HG03108 (cell line): ENCODE data around the gene GGNBP2.
A peak's percentile ranks its signal among the peaks of the same experiment; 100 is the strongest.
"Not testable (repeated sequence)": the region's sequence is repeated elsewhere in the genome, so short reads cannot be mapped to it uniquely, and the experiment has no call there.

Experiments used
- ATAC-seq: cut with Tn5 transposase; IDR thresholded peaks from one replicate; pipeline ENCODE4 v1.9.1; 2021; ENCODE audit warnings: moderate library complexity; ENCODE audit not compliant: unreplicated experiment

Gene GGNBP2

DNA sequence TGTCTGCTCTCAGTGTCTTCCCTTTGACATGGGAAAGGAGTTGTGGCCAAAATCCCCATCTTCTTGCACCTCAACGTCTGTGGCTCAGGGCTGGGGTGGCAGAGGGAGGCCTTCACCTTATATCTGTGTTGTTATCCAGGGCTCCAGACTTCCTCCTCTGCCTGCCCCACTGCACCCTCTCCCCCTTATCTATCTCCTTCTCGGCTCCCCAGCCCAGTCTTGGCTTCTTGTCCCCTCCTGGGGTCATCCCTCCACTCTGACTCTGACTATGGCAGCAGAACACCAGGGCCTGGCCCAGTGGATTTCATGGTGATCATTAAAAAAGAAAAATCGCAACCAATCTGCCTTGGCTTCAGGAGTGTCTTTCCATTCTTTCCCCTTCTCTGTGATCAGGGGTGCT, 55.7 kb downstream of the GGNBP2 start:
- no peak for ATAC-seq

DNA sequence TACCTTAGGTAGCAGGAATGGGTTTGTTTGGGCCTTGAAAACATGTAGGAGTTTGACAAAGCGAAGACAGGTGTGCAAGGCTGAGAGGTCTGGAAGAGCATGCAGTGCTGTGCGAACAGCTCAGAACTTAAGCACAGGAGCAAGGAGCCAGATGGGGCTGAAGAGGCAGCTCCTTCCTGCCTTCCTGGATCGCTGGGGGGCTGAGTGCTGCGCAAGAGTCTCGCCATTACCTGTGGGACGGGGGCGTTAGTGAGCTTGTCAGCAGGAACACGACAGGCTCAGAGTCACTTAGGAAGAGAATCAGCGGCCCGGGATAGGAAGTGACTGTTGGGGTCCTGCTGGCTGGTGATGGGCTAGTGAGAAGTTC, 56.2 kb downstream of the GGNBP2 start:
- ATAC-seq = no peak

DNA sequence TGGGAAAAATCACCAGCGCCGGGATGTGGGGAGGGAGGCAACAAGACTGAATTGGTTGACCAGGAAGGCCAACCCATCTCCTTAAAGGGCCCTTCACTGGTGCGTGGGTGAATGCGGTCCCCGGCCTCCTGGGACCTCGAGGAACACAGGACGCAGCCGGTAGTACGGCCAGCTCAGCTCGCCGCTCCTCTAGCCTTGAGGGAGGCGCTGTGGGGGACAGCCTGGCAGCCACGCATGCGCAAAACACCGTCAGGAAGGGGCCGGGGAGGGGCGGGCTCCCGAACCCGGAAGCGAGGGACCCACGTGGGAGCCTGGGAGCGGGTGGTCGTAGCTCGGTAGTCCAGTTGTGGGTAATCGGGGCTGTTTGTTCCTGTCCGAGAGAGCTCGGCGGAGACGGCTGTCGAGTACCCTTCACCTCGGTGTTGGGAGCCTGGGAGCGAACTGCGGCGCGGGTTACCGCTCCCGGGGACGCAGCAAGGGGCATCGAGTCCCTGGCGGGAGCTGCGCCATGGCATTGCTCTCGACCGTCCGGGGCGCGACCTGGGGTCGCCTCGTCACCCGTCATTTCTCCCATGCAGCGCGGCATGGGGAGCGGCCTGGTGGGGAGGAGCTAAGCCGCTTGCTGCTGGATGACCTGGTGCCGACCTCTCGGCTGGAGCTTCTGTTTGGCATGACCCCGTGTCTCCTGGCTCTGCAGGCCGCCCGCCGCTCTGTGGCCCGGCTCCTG, 56.7 kb downstream of the GGNBP2 start, which contains the start of gene MRM1:
TSS of gene MRM1 (plus strand) at position 281 of the 727 bp plus-strand sequence. CDS start at position 509, 228 bp downstream.
- peak; percentile 70 for ATAC-seq

DNA sequence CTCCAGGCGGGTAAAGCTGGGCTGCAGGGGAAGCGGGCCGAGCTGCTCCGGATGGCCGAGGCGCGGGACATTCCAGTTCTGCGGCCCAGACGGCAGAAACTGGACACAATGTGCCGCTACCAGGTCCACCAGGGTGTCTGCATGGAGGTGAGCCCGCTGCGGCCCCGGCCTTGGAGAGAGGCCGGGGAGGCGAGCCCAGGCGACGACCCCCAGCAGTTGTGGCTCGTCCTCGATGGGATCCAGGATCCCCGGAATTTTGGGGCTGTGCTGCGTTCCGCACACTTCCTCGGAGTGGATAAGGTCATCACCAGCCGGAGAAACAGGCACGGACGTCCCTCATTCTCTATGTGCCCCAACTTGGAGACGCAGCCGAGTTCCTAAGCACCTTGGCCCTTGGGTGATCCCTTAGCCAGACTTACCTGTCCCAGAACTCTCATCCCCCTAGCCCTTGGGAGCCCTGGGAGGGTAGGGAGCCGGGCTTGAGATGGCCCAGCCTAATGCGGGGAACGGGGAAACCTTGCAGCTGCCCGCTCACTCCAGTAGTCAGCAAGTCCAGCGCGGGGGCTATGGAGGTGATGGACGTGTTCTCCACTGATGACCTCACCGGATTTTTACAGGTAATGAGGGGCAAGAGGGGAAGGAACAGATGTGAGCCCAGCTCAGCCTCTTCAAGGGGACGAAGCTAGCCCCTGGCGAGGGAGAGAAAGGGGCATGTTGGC, 57.5 kb downstream of the GGNBP2 start:
- peak; percentile 3 for ATAC-seq

DNA sequence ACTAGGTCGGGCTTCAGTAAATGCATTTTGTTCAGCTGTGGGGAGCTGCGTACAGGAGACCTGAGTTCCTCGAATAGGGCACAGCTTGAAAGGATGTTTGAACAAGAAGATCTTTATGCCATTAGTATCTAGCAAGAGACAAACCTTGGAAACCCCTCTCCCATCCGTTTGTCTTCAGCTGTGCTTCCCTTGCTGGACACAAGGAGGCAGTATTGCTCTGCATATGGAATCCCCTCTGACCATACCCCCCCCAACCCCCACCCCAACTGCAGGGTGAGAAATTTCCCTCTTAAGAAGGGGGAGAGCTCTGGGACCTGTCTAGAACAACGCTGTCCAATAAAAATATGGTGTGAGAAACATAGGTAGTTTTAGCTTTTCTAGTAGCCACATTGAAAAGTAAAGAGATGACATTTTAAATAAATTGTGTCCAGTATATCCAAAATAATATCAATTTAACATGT, 58.2 kb downstream of the GGNBP2 start:
- no peak for ATAC-seq

DNA sequence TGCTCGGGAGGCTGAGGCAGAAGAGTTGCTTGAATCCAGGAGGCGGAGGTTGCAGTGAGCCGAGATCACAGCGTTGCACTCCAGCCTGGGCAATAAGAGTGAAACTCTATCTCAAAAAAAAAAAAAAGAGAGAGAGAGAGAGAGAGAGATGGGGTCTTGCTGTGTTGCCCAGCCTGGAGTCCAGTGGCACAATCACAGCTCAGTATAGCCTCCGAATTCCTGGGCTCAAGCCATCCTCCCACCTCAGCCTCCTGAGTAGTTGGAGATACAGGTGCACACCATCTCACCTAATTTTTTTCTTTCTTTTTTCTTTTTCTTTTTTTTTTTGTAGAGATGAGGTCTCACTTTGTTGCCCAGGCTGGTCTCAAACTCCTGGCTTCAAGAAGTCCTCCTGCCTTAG, 60.3 kb downstream of the GGNBP2 start:
- ATAC-seq = not testable (repeated sequence)

DNA sequence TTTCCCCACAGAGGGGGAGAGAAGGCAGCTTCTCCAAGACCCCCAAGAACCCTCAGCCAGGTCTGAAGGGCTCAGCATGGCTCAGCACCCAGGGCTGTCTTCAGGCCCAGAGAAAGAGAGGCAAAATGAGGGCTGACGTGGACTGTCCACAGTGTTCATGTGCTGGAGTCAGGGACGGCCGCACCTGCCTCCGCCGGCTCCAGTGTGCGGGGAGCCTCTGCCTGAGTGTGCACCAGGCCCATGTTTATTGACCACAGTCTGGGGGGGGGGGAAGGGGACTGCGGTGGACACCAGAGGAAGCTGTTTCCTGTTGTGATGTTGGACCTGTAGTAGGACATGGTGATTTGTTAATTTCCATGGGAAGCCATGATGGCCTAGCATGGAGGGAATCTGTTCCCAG, 63.6 kb downstream of the GGNBP2 start:
- ATAC-seq = no peak

DNA sequence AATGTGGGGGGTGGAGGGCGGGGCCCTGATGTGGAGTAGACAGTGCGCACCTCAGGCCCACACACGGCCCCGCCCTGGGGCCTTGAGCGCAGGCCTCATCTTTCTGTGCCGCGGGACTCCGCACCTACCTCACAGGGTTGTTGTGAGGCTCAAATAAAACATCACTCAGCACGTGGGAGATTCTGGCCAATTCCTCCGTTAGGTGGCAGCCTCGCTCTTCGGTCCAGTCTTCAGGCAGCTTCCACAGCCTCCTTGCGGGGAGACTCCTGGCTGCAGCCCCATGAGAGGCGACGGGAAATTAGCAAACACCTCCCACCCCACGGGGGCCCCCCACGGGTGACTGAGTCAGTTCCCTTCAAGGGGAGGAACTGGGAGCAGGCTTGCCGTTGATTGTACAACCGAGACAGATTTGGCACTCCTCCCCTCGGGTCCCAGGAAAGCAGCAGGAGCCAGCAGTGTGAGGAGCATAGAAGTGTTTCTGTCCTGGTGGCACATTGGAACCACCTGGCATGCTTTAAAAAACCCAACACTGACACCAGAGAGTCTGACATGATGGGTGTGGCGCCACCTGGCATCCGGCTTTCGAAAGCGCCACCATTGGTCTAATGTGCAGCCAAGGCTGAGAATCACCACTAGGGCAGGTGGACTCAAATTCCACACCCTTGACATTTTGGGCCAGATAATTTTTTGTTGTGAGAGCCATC, 64.2 kb downstream of the GGNBP2 start:
- no peak for ATAC-seq

DNA sequence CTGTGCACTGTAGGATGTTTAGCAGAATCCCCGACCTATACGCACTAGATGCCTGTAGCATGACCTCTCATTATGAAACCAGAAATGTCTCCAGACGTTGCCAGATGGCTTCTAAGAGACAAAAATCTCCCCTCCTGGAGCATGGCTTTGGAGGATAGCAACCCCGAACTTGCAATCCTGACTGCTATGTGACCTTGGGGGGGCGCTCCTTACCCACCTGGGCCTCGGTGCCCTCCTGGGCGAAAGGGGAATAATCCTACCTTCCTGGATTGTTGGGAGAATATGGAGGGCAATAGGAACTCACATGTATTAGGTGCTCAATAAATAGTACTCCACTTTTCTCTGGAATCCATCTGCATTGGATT, 64.8 kb downstream of the GGNBP2 start:
- ATAC-seq = no peak

DNA sequence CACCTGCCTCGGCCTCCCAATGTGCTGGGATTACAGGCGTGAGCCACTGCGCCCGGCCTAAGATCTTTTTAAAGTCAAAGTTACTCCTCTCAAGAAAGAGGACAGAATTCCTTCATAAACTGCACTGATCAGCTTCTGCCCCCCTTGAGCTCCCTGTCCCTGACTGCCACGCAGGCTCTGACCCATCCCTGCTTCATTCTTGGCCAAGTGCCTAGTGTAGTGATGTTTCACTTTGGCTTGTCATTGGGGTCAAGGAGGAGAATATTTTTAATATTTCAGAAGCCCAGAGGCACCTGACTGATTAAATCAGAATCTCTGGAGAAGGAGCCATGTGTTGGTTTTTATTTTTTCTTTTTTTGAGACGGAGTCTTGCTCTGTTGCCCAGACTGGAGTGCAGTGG, 65.8 kb downstream of the GGNBP2 start:
- ATAC-seq = no peak

DNA sequence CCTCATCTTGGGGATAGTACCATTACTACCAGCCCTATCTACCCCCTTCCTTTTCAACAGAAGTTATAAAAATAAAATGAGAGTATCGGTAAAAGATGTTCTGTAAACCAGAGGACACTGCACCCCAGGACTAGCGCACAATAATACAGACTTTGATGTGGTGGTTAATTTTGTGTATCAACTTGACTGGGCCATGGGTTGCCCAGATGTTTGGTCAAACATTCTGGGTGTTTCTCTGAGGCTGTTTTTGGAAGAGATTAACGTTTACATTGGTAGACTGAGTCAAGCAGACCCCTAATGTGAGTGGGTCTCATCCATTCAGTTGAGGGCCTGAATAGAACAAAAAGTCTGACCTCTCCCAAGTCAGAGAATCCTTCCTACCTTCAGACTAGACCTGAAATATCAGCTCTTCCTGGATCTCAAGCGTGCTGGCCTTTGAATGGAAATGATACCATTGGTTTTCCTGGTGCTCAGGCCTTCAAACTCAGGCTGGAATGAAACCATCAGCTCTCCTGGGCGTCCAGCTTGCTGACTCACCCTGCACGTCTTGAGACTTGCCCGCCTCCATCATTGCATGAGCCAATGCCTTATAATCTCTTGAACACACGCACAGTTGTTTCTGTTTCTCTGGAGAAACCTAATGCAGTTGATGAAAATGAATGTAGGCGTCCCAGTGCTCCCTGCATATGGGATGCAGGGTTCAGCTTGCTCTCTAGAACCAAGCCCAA, 66.8 kb downstream of the GGNBP2 start:
- no peak for ATAC-seq

DNA sequence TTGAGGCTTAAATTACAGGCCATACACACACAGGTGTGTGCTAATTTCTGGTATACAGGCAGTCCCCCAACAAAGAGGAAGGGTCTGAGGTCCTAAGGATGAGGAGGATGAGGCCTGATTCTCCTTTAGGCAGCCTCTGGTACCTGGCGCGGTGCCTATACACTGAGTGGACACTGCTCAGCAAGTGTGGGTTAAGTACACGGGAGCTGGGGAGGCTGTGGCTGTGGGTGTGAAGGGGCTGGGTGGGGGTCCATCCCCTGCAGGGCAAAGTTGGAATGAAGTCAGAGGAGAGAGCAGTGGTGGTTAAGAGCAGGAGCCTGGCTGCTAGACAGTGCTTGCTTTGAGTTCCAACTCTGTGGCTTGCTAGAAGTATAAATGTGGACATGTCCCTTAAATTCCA, 67.6 kb downstream of the GGNBP2 start:
- ATAC-seq = no peak

DNA sequence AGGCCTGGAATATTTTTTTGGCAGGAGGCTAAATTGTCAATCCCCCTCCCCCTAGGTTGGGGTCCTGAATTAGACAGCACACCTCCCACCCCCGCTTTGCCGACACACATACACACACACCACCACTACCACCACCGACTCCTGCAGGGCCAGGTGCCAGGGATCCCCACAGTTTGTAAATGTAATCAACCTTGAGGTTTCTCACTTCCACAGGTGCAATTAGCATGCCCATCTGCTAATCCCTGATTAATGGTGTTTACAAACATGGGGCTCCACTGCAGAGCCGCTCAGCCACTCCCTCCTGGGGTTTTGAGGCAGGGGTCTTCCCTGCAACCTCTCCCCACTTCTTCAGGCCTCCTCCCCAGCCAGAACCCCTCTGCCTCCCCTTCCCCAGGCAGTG, 68.4 kb downstream of the GGNBP2 start:
- no peak for ATAC-seq

DNA sequence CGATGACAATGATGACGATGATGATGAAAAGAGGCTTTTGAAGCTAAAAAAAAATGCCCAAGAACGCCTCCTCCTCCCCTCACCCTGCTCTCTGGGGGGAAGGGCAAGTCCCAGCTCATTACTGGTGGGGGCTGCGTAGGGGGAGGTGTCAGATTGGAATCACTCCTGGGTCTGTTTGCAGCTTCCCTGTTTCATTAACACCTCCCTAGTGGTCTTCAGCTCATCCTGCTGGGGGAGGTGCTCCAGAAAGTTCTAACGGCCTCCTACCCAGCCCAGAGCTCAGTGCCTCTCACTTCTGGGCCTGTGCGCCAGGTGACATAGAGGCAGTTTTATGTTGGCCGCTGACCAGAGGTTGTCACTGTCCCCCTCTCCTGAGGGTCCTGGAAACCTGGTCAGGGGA, 69.4 kb downstream of the GGNBP2 start:
- no peak for ATAC-seq

DNA sequence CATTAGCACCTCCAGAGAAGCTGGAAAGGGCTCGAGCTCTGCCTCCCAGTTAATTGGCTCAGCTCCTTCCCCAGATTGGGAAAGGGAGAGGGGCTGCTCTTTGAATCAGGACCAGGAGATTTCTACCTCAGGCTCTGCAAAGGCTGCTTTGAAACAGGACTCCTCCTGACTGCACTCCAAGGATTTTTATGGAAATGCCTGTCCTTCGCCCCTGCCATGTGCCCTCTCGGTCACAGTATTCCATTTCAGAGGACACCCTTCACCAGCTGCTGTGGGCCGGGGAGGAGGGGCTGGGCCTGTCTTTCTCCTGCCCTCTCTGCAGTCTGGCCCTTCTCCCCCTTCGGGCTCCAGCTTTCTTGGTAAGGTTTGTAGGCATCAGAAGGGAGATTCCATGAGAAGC, 70.2 kb downstream of the GGNBP2 start:
- no peak for ATAC-seq

DNA sequence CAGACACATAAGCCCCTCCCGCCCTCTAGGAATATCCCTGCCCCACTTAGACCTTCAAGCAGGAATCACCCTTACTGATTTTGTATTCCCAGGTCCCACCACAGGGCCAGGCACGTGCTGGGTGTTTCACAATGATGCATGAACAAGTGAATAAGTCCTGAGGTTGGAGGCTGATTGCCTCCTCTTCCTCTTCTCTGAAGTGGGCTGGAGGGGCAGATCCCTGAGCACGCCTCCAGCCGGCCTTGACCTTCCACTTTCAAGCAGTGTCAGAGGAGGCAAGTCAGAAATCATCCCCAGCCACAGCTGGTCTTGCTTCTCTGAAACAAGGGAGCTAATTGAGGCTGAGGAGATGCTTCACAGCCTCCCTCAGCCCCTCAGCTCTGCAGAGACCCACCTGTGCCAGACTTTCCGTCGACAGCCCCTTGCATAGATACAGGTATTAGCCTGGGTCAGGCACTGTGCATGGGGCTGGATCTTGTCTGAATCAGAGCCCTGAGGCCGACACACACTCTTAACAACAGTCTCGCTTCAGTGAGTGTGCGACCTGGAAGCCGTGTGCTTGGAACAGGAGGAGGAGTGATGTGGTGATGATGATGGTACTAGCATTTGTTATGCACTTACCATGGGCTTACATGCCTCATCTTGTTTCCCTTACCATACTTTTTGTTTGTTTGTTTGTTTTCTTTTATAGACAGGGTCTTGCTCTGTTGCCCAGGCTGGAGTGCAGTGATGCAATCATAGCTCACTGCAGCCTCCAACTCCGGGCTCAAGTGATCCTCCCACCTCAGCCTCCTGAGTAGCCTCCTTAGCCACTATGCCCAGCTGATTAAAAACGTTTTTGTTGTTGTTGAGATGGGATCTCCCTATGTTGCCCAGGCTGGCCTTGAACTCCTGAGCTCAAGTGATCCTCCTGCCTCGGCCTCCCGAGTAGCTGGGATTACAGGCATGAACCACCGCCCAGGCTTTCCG, 71.6 kb downstream of the GGNBP2 start:
- no peak for ATAC-seq

DNA sequence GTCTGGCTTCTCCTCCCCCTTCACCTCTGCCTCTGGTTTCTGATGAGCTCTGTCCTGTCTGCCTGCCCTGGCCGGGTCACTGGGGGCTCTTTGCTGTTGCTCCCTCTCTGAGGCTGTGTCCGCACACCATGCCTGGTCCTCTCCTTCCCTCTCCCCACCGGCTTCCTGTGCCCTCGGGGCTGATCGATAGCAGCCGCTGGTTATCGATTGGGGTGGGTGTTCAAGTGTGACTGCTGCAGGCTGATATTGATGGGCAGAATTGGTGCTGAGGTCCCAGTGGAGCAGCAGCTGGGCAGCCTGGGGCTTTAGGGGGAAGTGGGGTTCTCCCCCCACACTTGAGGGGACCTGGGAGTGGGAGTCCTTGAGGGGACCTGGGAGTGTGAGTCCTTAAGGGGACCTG, 73.1 kb downstream of the GGNBP2 start:
- ATAC-seq = no peak

DNA sequence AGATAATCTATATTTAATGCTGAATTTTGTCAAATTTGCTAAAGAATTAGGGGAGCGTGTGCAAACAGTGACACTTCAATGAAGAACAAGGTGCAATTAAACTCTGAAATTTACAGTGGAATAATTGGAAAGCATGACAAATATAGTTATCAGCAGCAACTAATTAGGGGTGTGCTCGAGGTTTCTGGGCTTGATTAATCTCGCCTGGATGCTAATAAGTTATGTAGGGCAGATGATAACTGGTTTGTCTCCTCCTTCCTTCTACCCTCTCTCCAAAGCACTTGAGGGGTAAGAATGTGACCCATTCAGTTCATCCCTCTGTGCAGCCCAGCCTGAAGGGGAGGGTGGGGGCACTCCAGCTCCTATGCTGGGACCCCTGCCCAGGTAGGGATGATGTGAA, 78.6 kb downstream of the GGNBP2 start:
- no peak for ATAC-seq

DNA sequence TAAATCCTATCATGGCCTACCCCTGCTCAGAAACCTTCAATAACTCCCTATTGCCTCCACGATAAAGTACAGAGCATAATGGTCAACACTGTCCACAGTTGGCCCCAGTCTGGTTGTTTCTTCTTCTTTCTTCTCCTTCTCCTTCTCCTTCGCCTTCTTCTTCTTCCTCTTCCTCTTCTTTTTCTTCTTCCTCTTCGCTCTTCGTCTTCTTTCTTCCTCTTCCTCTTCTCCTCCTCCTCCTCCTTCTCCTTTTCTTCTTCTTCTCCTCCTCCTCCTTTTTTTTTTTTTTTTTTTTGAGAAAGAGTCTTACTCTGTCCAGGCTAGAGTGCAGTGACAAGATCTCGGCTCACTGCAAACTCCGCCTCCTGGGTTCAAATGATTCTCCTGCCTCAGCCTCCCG, 80.5 kb downstream of the GGNBP2 start:
- no peak for ATAC-seq

DNA sequence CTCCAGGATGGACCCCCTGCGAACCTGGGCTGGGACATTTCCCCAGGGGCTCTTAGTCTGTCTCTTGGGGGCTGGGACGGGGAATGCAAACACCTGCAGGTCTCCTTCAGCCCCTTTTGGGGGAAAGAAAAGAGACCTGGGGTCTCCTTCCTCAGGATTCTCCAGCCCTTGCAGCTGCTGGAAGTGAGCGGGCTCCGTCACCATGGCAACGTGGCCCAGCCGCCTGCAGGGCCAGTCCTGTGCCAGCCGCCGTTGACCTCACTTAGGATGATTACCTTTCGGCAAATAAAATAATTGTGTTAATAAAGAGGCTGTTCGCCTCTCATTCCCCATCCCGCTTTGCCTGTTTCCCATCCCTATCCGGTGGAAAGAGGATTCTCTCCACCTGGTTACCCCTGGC, 82.4 kb downstream of the GGNBP2 start:
- ATAC-seq = no peak
